GM10847 (cell line): Measurements from ENCODE around the gene YPEL3.

Experiments
- POLR2A ChIP-seq: IDR thresholded peaks from 2 replicates; pipeline ENCODE4 v1.6.1; 2011; ENCODE audit not compliant: insufficient read length; ENCODE audit errors: extremely low read depth

YPEL3 gene

GRCh38 chr16:30054451-30054850, 41.6 kb downstream of the YPEL3 start:
- no peak for TF ChIP-seq POLR2A

GRCh38 chr16:30053376-30054015, 42.5 kb downstream of the YPEL3 start:
- no peak for TF ChIP-seq POLR2A

- TF ChIP-seq POLR2A = peak; percentile 22
Observed at GRCh38 chr16:30052671-30053372, 43.2 kb downstream of the YPEL3 start.

- no peak for TF ChIP-seq POLR2A
Observed at GRCh38 chr16:30051518-30051917, 44.5 kb downstream of the YPEL3 start.

GRCh38 chr16:30049871-30050270, 46.1 kb downstream of the YPEL3 start:
- TF ChIP-seq POLR2A = no peak

GRCh38 chr16:30046588-30046987, 49.4 kb downstream of the YPEL3 start:
- no peak for TF ChIP-seq POLR2A

GRCh38 chr16:30046178-30046577, 49.8 kb downstream of the YPEL3 start:
- no peak for TF ChIP-seq POLR2A
